ENCODE data around the gene TRPV6. TPM values are rescaled to one million over a fixed set of nuclear protein-coding genes. Genes with fewer than 3 reads are reported as not detected.

The TRPV6 gene
- total and polyA plus RNA-seq, 4 donors, result 0.32 to 1.5 (median 0.36) TPM; not detected in 1

- Histone ChIP-seq H3K27me3 (ENCODE audit: control insufficient read depth in 4 of 4, insufficient read depth in 4 of 4, low read length in 3 of 4) (no peaks in the 10 kb centered on the region), H3K36me3 (ENCODE audit: control insufficient read depth in 4 of 4, insufficient read depth in 3 of 4, low read depth in 1 of 4, low read length in 3 of 4) (peaks cover 0 to 2% (median 0%) of the 10 kb centered on the region in 4 donors), H3K4me3 (ENCODE audit: low read depth in 1 of 3, low read length in 3 of 3) (no peak overlapping the region), H3K27ac (ENCODE audit: low read depth in 1 of 2, low read length in 2 of 2) (no peak overlapping the region), H3K4me1 (ENCODE audit: control insufficient read depth in 4 of 4, insufficient read depth in 4 of 4, low read length in 3 of 4) (no peaks in the 10 kb centered on the region), H3K9me3 (ENCODE audit: control insufficient read depth in 4 of 4, low read length in 3 of 4) (no peaks in the 10 kb centered on the region), H3K9ac (ENCODE audit: low read depth in 1 of 2, low read length in 2 of 2) (no peak overlapping the region)
- TF ChIP-seq, protein P1, sequence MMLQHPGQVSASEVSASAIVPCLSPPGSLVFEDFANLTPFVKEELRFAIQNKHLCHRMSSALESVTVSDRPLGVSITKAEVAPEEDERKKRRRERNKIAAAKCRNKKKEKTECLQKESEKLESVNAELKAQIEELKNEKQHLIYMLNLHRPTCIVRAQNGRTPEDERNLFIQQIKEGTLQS (IDR thresholded peaks at IDR 0.05), result no peak
- TF ChIP-seq MAX (IDR thresholded peaks at IDR 0.05) (no peak), FOXA1 (IDR thresholded peaks at IDR 0.05) (no peak), NR2F2 (IDR thresholded peaks at IDR 0.05) (no peak), EGR1 (IDR thresholded peaks at IDR 0.05; ENCODE audit: low read depth in 2 of 2) (no peak), JUND (IDR thresholded peaks at IDR 0.05) (no peak), HNF4A (conservative IDR thresholded peaks at IDR 0.05) (no peak), HNF4G (IDR thresholded peaks at IDR 0.05) (no peak), CTCF (IDR thresholded peaks at IDR 0.05; ENCODE audit: low read depth, low read length, missing input control) (no peak), RAD21 (IDR thresholded peaks at IDR 0.05) (no peak), FOXA2 (IDR thresholded peaks at IDR 0.05) (no peak)
- TF ChIP-seq, protein P2, sequence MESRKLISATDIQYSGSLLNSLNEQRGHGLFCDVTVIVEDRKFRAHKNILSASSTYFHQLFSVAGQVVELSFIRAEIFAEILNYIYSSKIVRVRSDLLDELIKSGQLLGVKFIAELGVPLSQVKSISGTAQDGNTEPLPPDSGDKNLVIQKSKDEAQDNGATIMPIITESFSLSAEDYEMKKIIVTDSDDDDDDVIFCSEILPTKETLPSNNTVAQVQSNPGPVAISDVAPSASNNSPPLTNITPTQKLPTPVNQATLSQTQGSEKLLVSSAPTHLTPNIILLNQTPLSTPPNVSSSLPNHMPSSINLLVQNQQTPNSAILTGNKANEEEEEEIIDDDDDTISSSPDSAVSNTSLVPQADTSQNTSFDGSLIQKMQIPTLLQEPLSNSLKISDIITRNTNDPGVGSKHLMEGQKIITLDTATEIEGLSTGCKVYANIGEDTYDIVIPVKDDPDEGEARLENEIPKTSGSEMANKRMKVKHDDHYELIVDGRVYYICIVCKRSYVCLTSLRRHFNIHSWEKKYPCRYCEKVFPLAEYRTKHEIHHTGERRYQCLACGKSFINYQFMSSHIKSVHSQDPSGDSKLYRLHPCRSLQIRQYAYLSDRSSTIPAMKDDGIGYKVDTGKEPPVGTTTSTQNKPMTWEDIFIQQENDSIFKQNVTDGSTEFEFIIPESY (IDR thresholded peaks at IDR 0.05), result no peak
- TF ChIP-seq, protein P3, sequence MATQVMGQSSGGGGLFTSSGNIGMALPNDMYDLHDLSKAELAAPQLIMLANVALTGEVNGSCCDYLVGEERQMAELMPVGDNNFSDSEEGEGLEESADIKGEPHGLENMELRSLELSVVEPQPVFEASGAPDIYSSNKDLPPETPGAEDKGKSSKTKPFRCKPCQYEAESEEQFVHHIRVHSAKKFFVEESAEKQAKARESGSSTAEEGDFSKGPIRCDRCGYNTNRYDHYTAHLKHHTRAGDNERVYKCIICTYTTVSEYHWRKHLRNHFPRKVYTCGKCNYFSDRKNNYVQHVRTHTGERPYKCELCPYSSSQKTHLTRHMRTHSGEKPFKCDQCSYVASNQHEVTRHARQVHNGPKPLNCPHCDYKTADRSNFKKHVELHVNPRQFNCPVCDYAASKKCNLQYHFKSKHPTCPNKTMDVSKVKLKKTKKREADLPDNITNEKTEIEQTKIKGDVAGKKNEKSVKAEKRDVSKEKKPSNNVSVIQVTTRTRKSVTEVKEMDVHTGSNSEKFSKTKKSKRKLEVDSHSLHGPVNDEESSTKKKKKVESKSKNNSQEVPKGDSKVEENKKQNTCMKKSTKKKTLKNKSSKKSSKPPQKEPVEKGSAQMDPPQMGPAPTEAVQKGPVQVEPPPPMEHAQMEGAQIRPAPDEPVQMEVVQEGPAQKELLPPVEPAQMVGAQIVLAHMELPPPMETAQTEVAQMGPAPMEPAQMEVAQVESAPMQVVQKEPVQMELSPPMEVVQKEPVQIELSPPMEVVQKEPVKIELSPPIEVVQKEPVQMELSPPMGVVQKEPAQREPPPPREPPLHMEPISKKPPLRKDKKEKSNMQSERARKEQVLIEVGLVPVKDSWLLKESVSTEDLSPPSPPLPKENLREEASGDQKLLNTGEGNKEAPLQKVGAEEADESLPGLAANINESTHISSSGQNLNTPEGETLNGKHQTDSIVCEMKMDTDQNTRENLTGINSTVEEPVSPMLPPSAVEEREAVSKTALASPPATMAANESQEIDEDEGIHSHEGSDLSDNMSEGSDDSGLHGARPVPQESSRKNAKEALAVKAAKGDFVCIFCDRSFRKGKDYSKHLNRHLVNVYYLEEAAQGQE (IDR thresholded peaks at IDR 0.05), result no peak
- 92% methylated on average over 37 of the region's 37 CpGs for WGBS
- peak; percentile 29 for DNase-seq (ENCODE audit: low spot score)
Measured at GRCh38 chr7:142863891-142864685, 21.5 kb downstream of the TRPV6 start.

DNA sequence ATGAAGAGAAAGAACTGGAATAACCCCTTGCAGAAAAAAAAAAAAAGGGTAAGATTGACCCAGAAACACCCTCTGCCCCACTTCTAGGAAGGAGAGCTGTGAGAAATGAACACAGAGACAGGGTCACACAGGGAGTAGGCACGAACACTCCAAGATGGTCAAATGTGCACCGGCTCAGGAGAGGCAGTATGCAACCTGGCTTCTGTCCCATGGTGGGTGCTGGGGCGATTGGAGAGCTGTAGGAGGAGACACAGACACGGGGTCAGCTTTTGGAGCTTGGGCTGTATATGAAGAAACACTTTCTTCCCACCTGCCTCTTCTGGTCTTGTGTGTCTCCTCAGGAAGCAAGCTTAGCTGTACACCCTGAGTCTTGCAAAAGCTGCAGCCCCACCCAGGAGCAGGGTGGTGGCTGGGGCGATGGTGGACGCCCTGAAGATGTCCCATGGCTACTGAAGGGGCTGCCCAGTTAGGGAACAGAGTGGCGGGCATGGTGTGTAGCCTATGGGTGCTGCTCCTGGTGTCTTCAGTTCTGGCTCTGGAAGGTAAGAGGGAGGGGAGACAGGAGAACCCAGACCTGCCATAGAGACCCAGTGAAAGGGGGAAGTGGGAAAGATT is 22.7 kb downstream of the TRPV6 start:
- H3K27me3 ChIP-seq (ENCODE audit: control insufficient read depth in 4 of 4, insufficient read depth in 4 of 4, low read length in 3 of 4), result no peaks in the 10 kb centered on the region
- H3K36me3 ChIP-seq (ENCODE audit: control insufficient read depth in 4 of 4, insufficient read depth in 3 of 4, low read depth in 1 of 4, low read length in 3 of 4), result peaks cover 0 to 2% (median 0%) of the 10 kb centered on the region in 4 donors
- no peak overlapping the region for H3K27ac ChIP-seq (ENCODE audit: low read depth in 1 of 2, low read length in 2 of 2)
- no peaks in the 10 kb centered on the region for H3K4me1 ChIP-seq (ENCODE audit: control insufficient read depth in 4 of 4, insufficient read depth in 4 of 4, low read length in 3 of 4)
- no peak overlapping the region for H3K9ac ChIP-seq (ENCODE audit: low read depth in 1 of 2, low read length in 2 of 2)
- no peak overlapping the region for H3K4me3 ChIP-seq (ENCODE audit: low read depth in 1 of 3, low read length in 3 of 3)
- H3K9me3 ChIP-seq (ENCODE audit: control insufficient read depth in 4 of 4, low read length in 3 of 4), result no peaks in the 10 kb centered on the region
- WGBS, result 87% methylated on average over 7 of the region's 7 CpGs
- TF ChIP-seq NR2F2 (IDR thresholded peaks at IDR 0.05) (no peak), RXRA (IDR thresholded peaks at IDR 0.05) (no peak), EGR1 (IDR thresholded peaks at IDR 0.05; ENCODE audit: low read depth in 2 of 2) (no peak), HNF4G (IDR thresholded peaks at IDR 0.05) (no peak), FOXA2 (IDR thresholded peaks at IDR 0.05) (no peak), YY1 (IDR thresholded peaks at IDR 0.05) (no peak), CTCF (IDR thresholded peaks at IDR 0.05; ENCODE audit: low read depth, low read length, missing input control) (no peak), TAF1 (conservative IDR thresholded peaks at IDR 0.05) (no peak), MAX (IDR thresholded peaks at IDR 0.05) (no peak), SP1 (IDR thresholded peaks at IDR 0.05) (no peak)
- no peak for DNase-seq (ENCODE audit: low spot score)

Data from liver (tissue), 9 donors.